ENCODE measurements around the gene AGPS. TPM values are rescaled to one million over a fixed set of nuclear protein-coding genes. Genes with fewer than 3 reads are reported as not detected.

The AGPS gene
- total and polyA plus RNA-seq, 10 of the 15 experiments (the other 5 are each of a cell fraction or from before 2014, with no cell fraction given), result 7.9 to 54.2 (median 38.7) TPM

- intact Hi-C loops (cut with micrococcal nuclease; ENCODE audit: unreplicated experiment) (no loop called here), in situ Hi-C loops (cut with MboI) (no loop called here)
- FAIRE-seq, result no peak
- SMC1A ChIA-PET (ENCODE audit: uncharacterized antibody, unreplicated experiment), result interaction anchor here (1.0 to 4.5 kb wide), 4 partner anchors 9 to 15 kb away, joined by 3 to 19 read pairs (median 4); no protein-coding TSS in a partner anchor
- ATAC-seq, result no peak
- H3K36me3 ChIP-seq (ENCODE audit: control insufficient read depth in 2 of 2, insufficient read depth in 2 of 2, low read length in 1 of 2), result no peaks in the 10 kb centered on the region; a peak in 1 of 4 replicates
- H3K4me3 ChIP-seq, result no peak overlapping the region
- no peak overlapping the region for H3K27ac ChIP-seq (ENCODE audit: control insufficient read depth, insufficient read depth)
- no peak overlapping the region for H3K9ac ChIP-seq (ENCODE audit: control insufficient read depth, insufficient read depth, low read length)
- H3K4me2 ChIP-seq (ENCODE audit: control insufficient read depth, insufficient read depth), result no peak overlapping the region
- POLR2A ChIA-PET, result no interaction called here
- no peak overlapping the region for H2AFZ ChIP-seq (ENCODE audit: control insufficient read depth, low read depth, low read length)
- H3K79me2 ChIP-seq (ENCODE audit: control insufficient read depth, insufficient read depth, low read length), result no peaks in the 10 kb centered on the region
- no peak for DNase-seq (ENCODE audit: low read depth, low spot score)
- CTCF ChIA-PET, result interaction anchor here (0.8 to 1.9 kb wide), 3 partner anchors 11 to 369 kb away, joined by 3 to 9 read pairs (median 3); no protein-coding TSS in a partner anchor
- H3K27me3 ChIP-seq (replicated peaks in 1 of 2; ENCODE audit: control insufficient read depth in 2 of 2, insufficient read depth in 2 of 2, low read length in 1 of 2), result no peaks in the 10 kb centered on the region
- H3K9me3 ChIP-seq (replicated peaks; ENCODE audit: control insufficient read depth, insufficient read depth, low read length), result no peaks in the 10 kb centered on the region
- no peaks in the 10 kb centered on the region for H4K20me1 ChIP-seq (ENCODE audit: control insufficient read depth, insufficient read depth)
- RAD21 ChIA-PET (ENCODE audit: unreplicated experiment), result no interaction called here
- no TSS peak for BruUV-seq (replicated peaks)
- H3K4me1 ChIP-seq (ENCODE audit: control insufficient read depth, insufficient read depth, low read length), result no peaks in the 10 kb centered on the region
- TF ChIP-seq NFYB (IDR thresholded peaks at IDR 0.05; ENCODE audit: insufficient read depth, low read depth, low read length) (no peak), JUND (IDR thresholded peaks at IDR 0.05; ENCODE audit: low read depth, low read length) (no peak), CUX1 (IDR thresholded peaks at IDR 0.05; ENCODE audit: insufficient replicate concordance, low read depth, low read length) (no peak), USF2 (IDR thresholded peaks at IDR 0.05; ENCODE audit: borderline replicate concordance, low read depth, low read length) (no peak), ZNF592 (IDR thresholded peaks at IDR 0.05) (no peak), USF1 (IDR thresholded peaks at IDR 0.05; ENCODE audit: borderline replicate concordance, extremely low read length, insufficient read depth, low read depth, low read length) (no peak), PBX3 (IDR thresholded peaks at IDR 0.05; ENCODE audit: insufficient replicate concordance, low read depth, low read length) (no peak), MEF2B (IDR thresholded peaks at IDR 0.05; ENCODE audit: partially characterized antibody, poor library complexity, severe bottlenecking) (no peak)
Measured at GRCh38 chr2:177533253-177533652, 140.7 kb downstream of the AGPS start.
